ENCODE results near the gene TUBGCP6.

DNA sequence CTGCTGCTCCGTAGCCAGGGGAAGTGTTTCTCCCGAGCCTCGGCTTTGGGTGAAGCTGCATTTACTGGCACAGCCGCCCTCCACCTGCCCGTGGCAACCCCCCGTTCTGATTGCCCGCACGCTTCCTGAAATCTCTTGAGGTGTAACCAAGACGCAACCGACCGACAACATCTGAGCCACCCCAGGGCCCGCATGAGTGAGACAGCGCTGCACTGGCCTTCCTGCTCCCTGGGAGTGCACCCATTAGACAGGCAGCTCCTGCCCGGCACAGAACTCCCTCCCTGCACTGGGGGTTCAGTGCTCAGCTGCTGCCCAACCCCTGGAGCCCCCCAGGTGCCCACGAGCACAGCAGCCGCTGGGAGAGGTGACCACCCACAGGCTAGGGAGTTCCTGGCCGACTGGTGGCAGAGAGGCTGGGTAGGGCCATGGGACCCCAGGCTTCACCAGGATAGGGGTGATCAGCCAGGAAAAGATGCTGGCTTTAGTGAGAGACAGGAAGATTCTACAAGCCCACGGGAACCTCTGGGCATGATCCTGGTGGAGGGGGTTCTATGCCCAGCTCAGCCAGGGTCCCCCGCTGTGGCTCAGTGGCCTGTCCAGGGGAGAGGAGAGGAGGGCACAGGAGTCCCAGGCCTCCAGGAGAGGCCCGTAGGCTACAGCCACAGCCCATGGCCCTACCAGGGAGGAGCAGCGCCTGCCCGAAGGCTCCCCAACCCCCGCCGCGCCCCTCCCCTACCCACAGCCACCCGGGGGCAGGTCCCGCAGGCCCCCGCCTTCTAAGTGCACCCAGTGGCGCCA is 48.0 kb upstream of the TUBGCP6 start:
- TF ChIP-seq CTCF (IDR thresholded peaks at IDR 0.05) (no peak), ZFX (IDR thresholded peaks at IDR 0.05; ENCODE audit: borderline replicate concordance) (no peak)
